ENCODE data around the gene P2RX6. TPM values are rescaled to one million over a fixed set of nuclear protein-coding genes. Genes with fewer than 3 reads are reported as not detected.
"Not testable (repeated sequence)": the region's sequence is repeated elsewhere in the genome, so short reads cannot be mapped to it uniquely, and the experiment has no call there.

The P2RX6 gene
- total RNA-seq, 2 donors from 2014 or later, result 4.6 to 5.5 TPM

DNA sequence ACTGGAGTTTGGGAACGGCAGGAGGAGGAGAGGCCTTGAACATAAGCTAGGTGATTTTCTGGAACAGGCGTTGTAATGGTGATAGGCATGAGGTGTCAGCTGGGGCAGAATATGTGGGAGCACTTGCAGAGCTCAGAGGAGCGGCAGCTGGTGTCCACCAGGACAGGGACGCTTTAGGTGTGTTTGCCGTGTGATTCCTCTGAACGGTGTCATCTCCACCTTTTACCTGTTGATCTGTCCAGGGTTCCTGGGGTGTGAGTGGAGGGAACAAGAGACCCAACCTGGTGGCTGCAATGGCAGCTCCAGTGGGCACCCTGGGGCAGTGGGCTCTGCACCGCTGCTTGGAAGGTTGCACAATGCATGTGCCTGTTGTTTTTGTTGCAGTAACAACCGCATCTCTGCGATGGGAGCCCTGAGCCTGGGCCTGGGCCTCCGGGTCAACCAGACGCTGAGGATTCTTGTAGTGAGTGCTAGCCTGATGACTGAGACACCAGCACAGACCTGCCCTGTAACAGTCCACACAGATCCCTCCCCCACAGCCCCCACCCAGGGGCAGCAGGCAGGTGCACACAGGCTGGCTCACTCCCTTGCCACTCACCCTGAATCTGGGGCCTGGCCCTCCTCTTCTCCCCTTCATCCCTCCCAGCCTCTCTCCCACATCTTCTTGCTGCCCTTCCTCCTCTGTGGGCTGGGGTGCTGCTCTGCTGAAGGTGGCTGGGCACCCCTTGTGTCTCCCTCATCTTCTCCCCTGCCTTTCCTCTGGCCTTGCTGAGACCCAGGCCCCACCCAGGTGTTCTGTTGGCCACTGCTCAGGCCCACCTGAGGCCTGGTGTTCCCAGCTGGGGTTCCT lies 40.0 kb downstream of the P2RX6 start:
- Histone ChIP-seq H3K9me3 (no peaks in the 10 kb centered on the region), H3K4me1 (replicated peaks) (no peaks in the 10 kb centered on the region), H3K36me3 (no peaks in the 10 kb centered on the region), H3K4me3 (no peak overlapping the region), H3K27me3 (replicated peaks; ENCODE audit: insufficient read depth) (no peaks in the 10 kb centered on the region), H3K27ac (no peak overlapping the region)
- 86% methylated on average over 11 of the region's 11 CpGs for WGBS
- intact Hi-C loops (cut with DNase I), result no loop called here
- TF ChIP-seq POLR2A (IDR thresholded peaks at IDR 0.05) (no peak), POLR2AphosphoS5 (IDR thresholded peaks at IDR 0.05) (no peak)
- TF ChIP-seq, protein P1, sequence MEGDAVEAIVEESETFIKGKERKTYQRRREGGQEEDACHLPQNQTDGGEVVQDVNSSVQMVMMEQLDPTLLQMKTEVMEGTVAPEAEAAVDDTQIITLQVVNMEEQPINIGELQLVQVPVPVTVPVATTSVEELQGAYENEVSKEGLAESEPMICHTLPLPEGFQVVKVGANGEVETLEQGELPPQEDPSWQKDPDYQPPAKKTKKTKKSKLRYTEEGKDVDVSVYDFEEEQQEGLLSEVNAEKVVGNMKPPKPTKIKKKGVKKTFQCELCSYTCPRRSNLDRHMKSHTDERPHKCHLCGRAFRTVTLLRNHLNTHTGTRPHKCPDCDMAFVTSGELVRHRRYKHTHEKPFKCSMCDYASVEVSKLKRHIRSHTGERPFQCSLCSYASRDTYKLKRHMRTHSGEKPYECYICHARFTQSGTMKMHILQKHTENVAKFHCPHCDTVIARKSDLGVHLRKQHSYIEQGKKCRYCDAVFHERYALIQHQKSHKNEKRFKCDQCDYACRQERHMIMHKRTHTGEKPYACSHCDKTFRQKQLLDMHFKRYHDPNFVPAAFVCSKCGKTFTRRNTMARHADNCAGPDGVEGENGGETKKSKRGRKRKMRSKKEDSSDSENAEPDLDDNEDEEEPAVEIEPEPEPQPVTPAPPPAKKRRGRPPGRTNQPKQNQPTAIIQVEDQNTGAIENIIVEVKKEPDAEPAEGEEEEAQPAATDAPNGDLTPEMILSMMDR (IDR thresholded peaks at IDR 0.05), result no peak
- no peak for DNase-seq (ENCODE audit: low spot score)

DNA sequence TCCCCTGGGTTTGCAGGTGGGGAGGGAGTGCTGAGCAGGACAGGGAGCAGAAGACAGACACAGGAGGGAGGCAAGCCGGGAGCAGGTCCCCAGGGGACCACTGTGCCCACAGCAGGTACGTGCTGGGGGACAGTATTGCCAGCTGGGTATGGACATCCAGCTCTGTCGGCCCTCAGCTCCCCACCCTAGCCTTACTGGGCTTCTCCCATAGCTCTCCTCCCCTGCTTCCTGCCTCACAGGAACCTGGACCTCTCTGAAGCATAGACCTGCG lies 40.5 kb downstream of the P2RX6 start:
- H3K27ac ChIP-seq, result no peak overlapping the region
- 54% methylated on average over 4 of the region's 4 CpGs for WGBS

DNA sequence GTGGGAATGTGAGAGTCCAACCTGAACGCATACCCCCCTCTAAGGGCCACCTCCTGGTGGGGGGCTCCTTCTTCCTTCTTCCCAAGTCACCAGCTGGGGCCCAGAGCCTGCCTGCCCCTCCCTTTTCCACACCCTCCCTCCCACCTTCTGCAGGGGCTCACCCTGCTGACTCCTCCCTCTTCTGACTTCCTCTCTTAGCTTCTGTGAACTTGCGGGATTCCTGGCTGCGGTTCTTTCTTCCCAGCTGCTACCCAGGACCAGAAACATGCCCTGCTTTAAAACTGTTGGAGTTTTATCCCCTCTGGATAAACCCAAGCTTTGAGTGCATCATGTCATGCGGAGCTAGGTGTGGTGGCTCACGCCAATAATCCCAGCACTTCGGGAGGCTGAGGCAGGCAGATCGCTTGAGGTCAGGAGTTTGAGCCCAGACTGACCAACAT lies 40.9 kb downstream of the P2RX6 start:
- no peak for DNase-seq (ENCODE audit: low spot score)
- Histone ChIP-seq H3K9me3 (no peaks in the 10 kb centered on the region), H3K4me3 (no peak overlapping the region), H3K27ac (no peak overlapping the region), H3K4me1 (replicated peaks) (no peaks in the 10 kb centered on the region), H3K27me3 (replicated peaks; ENCODE audit: insufficient read depth) (no peaks in the 10 kb centered on the region), H3K36me3 (no peaks in the 10 kb centered on the region)
- TF ChIP-seq, protein P1 (IDR thresholded peaks at IDR 0.05), result no peak
- no peak for TF ChIP-seq POLR2A (IDR thresholded peaks at IDR 0.05)
- TF ChIP-seq POLR2AphosphoS5 (IDR thresholded peaks at IDR 0.05), result no peak
- 62% methylated on average over 7 of the region's 7 CpGs for WGBS
- intact Hi-C loops (cut with DNase I), result no loop called here

More for the DNA sequence above, 40.5 kb downstream of the P2RX6 start:
- Histone ChIP-seq H3K27me3 (replicated peaks; ENCODE audit: insufficient read depth) (no peaks in the 10 kb centered on the region), H3K36me3 (no peaks in the 10 kb centered on the region), H3K9me3 (no peaks in the 10 kb centered on the region), H3K4me3 (no peak overlapping the region), H3K4me1 (replicated peaks) (no peaks in the 10 kb centered on the region)
- intact Hi-C loops (cut with DNase I), result no loop called here
- DNase-seq (ENCODE audit: low spot score), result no peak
- TF ChIP-seq POLR2AphosphoS5 (IDR thresholded peaks at IDR 0.05), result no peak
- no peak for TF ChIP-seq POLR2A (IDR thresholded peaks at IDR 0.05)
- TF ChIP-seq, protein P1 (IDR thresholded peaks at IDR 0.05), result no peak

DNA sequence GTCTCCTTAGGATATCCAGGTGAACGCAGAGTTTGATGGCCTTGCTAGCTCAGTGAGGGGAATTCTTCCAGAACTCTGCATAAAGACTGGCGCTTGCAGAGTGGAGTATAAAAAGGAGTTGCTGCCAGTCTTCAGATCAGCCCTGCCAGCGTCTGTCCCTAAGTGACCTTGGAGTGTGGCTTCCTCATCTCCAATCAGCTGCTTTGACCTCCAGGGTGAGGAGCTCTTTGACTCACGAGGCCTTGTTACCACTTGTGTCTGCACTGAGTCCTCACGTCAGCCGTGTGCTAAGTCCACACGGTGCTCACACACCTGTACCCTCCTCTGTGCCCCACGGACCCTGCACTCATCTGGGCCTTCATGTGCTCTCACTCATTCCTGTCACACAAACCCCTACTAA lies 45.4 kb downstream of the P2RX6 start:
- not testable (repeated sequence) for H3K36me3 ChIP-seq; DNase-seq (ENCODE audit: low spot score)

DNA sequence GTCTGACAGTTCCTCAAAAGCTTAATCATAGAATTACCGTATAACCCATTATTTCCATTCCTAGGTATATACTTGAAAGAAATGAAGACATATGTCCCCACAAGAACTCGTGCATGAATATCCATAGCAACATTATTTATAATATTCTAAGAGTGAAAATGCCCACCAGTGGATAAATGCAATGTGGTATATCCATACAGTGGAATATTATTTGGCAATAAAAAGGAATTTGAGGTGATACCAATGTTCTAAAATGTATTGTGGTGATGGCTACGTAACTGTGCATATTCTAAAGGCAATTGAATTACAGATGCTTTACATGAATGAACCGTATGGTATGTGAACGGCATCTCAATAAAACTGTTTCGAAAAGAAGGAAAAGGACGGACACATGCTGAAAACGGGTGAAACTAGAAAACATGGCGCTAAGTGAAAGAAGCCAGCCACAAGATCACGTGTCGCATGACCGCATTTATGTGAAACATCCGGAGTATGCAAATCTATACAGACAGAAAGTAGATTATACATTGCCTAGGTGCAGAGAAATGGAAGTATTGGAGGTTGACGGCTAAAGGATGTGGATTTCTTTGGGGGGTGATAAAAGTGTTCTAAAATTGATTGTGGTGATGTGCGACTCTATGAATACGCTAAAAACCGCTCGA lies 46.8 kb downstream of the P2RX6 start:
- H3K4me1 ChIP-seq (replicated peaks); H3K27ac ChIP-seq; H3K9me3 ChIP-seq; DNase-seq (ENCODE audit: low spot score); intact Hi-C loops (cut with DNase I); H3K27me3 ChIP-seq (replicated peaks; ENCODE audit: insufficient read depth); H3K4me3 ChIP-seq; H3K36me3 ChIP-seq: not testable (repeated sequence)
- 94% methylated on average over 15 of the region's 18 CpGs for WGBS

More for the DNA sequence above, 45.4 kb downstream of the P2RX6 start:
- WGBS, result 90% methylated on average over 8 of the region's 8 CpGs
- H3K27ac ChIP-seq; H3K27me3 ChIP-seq (replicated peaks; ENCODE audit: insufficient read depth); H3K9me3 ChIP-seq; H3K4me1 ChIP-seq (replicated peaks); H3K4me3 ChIP-seq; intact Hi-C loops (cut with DNase I): not testable (repeated sequence)

DNA sequence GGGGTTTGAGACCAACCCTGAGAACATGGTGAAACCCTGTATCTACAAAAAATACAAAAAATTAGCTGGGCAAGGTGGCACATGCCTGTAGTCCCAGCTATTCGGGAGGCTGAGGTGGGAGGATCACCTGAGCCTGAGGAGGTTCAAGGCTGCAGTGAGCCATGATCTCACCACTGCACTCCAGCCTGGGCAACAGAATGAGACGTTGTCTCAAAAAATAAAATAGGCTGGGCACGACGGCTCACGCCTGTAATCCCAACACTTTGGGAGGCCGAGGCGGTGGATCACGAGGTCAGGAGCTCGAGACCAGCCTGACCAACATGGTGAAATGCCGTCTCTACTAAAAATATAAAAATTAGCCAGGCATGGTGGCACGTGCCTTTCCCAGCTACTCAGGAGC lies 49.5 kb downstream of the P2RX6 start:
- DNase-seq (ENCODE audit: low spot score); H3K9me3 ChIP-seq; H3K4me3 ChIP-seq; H3K27me3 ChIP-seq (replicated peaks; ENCODE audit: insufficient read depth); H3K4me1 ChIP-seq (replicated peaks); intact Hi-C loops (cut with DNase I); H3K36me3 ChIP-seq; H3K27ac ChIP-seq: not testable (repeated sequence)
- 71% methylated on average over 11 of the region's 11 CpGs for WGBS
